ENCODE measurements around the gene MMP14. TPM values are rescaled to one million over a fixed set of nuclear protein-coding genes. Genes with fewer than 3 reads are reported as not detected.

MMP14 gene
- total RNA-seq, 1 experiment from 2014 or later, result 17.8 TPM

DNA sequence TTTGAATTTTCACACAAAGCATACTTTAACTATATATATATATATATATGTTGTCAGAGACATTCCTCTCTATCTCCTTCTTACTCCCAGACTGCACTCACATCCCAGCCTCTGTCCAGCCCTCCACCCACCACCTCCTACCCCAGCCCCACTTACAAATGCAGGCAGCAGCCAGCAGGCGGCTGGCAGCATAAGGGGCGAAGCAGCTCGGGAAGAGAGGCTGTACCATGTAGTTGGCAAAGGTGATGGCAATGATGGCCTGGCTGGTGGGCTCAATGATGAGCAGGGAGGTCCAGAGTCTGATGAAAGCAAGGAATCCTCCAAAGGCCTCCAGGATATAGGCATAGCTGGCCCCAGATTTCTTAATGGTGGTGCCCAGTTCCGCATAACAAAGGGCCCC is 23.6 kb upstream of the MMP14 start:
- no TSS peak for BruUV-seq (replicated peaks)
- H4K20me1 ChIP-seq (ENCODE audit: insufficient read depth), result no peaks in the 10 kb centered on the region
- ATAC-seq (peak; percentile 66), DNase-seq (ENCODE audit: low read depth, low spot score) (no peak)
- H3K4me3 ChIP-seq (replicated peaks in 1 of 2; ENCODE audit: low read depth in 1 of 2, low read length in 2 of 2), result no peak overlapping the region
- H3K4me1 ChIP-seq (ENCODE audit: control insufficient read depth in 1 of 2, insufficient read depth in 2 of 2, low read length in 2 of 2), result peaks cover under 1 to 3% of the 10 kb centered on the region in 2 experiments; a peak in 3 of 4 replicates
- POLR2A ChIA-PET, result no interaction called here
- no peaks in the 10 kb centered on the region for H3K9me3 ChIP-seq (ENCODE audit: control insufficient read depth in 1 of 2, insufficient read depth in 1 of 2, low read depth in 1 of 2, low read length in 2 of 2)
- CTCF ChIA-PET, result no interaction called here
- H3K36me3 ChIP-seq (ENCODE audit: control insufficient read depth in 1 of 2, insufficient read depth in 2 of 2, low read length in 2 of 2), result no peaks in the 10 kb centered on the region
- no peak overlapping the region for H2AFZ ChIP-seq (ENCODE audit: low read depth, low read length, poor library complexity, severe bottlenecking)
- intact Hi-C loops (cut with micrococcal nuclease), result no loop called here
- RAD21 ChIA-PET (ENCODE audit: low non-redundant PET in 1 of 2, low total read pairs in 2 of 2, uncharacterized antibody in 2 of 2, unreplicated experiment in 2 of 2), result no interaction called here
- H3K27ac ChIP-seq (ENCODE audit: low read depth, low read length), result no peak overlapping the region
- no peak overlapping the region for H3K9ac ChIP-seq (ENCODE audit: low read length)
- no peak overlapping the region for H3K4me2 ChIP-seq (ENCODE audit: low read length)
- no peaks in the 10 kb centered on the region for H3K9me2 ChIP-seq (ENCODE audit: insufficient read depth)
- H3K79me2 ChIP-seq (ENCODE audit: insufficient read depth, low read length), result no peaks in the 10 kb centered on the region
- no peaks in the 10 kb centered on the region for H3K27me3 ChIP-seq (ENCODE audit: insufficient read depth, low read length)
- TF ChIP-seq, protein P1, sequence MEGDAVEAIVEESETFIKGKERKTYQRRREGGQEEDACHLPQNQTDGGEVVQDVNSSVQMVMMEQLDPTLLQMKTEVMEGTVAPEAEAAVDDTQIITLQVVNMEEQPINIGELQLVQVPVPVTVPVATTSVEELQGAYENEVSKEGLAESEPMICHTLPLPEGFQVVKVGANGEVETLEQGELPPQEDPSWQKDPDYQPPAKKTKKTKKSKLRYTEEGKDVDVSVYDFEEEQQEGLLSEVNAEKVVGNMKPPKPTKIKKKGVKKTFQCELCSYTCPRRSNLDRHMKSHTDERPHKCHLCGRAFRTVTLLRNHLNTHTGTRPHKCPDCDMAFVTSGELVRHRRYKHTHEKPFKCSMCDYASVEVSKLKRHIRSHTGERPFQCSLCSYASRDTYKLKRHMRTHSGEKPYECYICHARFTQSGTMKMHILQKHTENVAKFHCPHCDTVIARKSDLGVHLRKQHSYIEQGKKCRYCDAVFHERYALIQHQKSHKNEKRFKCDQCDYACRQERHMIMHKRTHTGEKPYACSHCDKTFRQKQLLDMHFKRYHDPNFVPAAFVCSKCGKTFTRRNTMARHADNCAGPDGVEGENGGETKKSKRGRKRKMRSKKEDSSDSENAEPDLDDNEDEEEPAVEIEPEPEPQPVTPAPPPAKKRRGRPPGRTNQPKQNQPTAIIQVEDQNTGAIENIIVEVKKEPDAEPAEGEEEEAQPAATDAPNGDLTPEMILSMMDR (IDR thresholded peaks at IDR 0.05 in 2 of 3, conservative IDR thresholded peaks at IDR 0.05 in 1 of 3; ENCODE audit: borderline replicate concordance in 1 of 3, insufficient read depth in 1 of 3, low read depth in 2 of 3, low read length in 2 of 3), result 0 out of 6 replicates have a peak, but pooled peaks of 2 of the 3 experiments have one; percentile 11 to 17
- TF ChIP-seq YY1 (IDR thresholded peaks at IDR 0.05; ENCODE audit: extremely low read depth, insufficient replicate concordance, low read depth, low read length) (no peak), CBX3 (IDR thresholded peaks at IDR 0.05; ENCODE audit: low read depth) (no peak)

DNA sequence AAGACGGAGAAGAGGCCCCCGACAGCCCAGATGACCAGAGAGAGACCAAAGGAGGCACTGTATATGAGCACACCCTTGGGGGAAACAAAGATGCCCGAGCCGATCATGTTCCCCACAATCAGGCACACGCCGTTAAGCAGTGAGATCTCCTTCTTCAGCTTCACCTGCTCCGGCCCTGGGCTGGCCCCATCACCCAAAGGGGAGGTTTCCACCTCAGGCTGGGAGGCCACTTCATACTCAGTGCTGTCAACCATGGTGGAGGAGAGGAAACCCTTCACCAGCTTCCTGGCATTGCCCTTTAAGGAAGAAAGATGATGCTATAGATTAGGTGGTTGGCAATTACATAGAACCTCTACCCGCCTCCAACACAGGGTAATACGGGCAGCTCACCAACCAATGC is 23.2 kb upstream of the MMP14 start:
- TF ChIP-seq SP1 (IDR thresholded peaks at IDR 0.05; ENCODE audit: low read depth) (no peak), EGR1 (IDR thresholded peaks at IDR 0.05; ENCODE audit: low read depth) (no peak), ZNF274 (IDR thresholded peaks at IDR 0.05; ENCODE audit: low read depth, low read length) (no peak), TCF7L2 (IDR thresholded peaks at IDR 0.05; ENCODE audit: borderline replicate concordance, extremely low read depth, insufficient read depth, insufficient read length) (no peak), EZH2phosphoT487 (IDR thresholded peaks at IDR 0.05; ENCODE audit: borderline replicate concordance) (no peak), SRF (IDR thresholded peaks at IDR 0.05; ENCODE audit: low read depth) (no peak), CEBPB (IDR thresholded peaks at IDR 0.05; ENCODE audit: low read depth) (no peak), EZH2 (IDR thresholded peaks at IDR 0.05) (no peak)
- TF ChIP-seq, protein P1 (IDR thresholded peaks at IDR 0.05 in 2 of 3, conservative IDR thresholded peaks at IDR 0.05 in 1 of 3; ENCODE audit: borderline replicate concordance in 1 of 3, insufficient read depth in 1 of 3, low read depth in 2 of 3, low read length in 2 of 3), result no peak
- TF ChIP-seq, protein P2, sequence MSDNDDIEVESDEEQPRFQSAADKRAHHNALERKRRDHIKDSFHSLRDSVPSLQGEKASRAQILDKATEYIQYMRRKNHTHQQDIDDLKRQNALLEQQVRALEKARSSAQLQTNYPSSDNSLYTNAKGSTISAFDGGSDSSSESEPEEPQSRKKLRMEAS (IDR thresholded peaks at IDR 0.05), result no peak
- Histone ChIP-seq H4K20me1 (ENCODE audit: insufficient read depth) (no peaks in the 10 kb centered on the region), H3K4me2 (ENCODE audit: low read length) (no peak overlapping the region), H3K9ac (ENCODE audit: low read length) (no peak overlapping the region), H2AFZ (ENCODE audit: low read depth, low read length, poor library complexity, severe bottlenecking) (no peak overlapping the region), H3K27me3 (ENCODE audit: insufficient read depth, low read length) (no peaks in the 10 kb centered on the region), H3K4me1 (ENCODE audit: control insufficient read depth in 1 of 2, insufficient read depth in 2 of 2, low read length in 2 of 2) (no peaks in the 10 kb centered on the region), H3K9me3 (ENCODE audit: control insufficient read depth in 1 of 2, insufficient read depth in 1 of 2, low read depth in 1 of 2, low read length in 2 of 2) (no peaks in the 10 kb centered on the region), H3K36me3 (ENCODE audit: control insufficient read depth in 1 of 2, insufficient read depth in 2 of 2, low read length in 2 of 2) (no peaks in the 10 kb centered on the region), H3K27ac (ENCODE audit: low read depth, low read length) (no peak overlapping the region), H3K79me2 (ENCODE audit: insufficient read depth, low read length) (no peaks in the 10 kb centered on the region), H3K9me2 (ENCODE audit: insufficient read depth) (no peaks in the 10 kb centered on the region), H3K4me3 (replicated peaks in 1 of 2; ENCODE audit: low read depth in 1 of 2, low read length in 2 of 2) (no peak overlapping the region)
- DNase-seq (ENCODE audit: low read depth, low spot score) (no peak), ATAC-seq (no peak)
- ChIA-PET CTCF (no interaction called here), POLR2A (interaction anchor here (1.5 kb wide), 1 partner anchor 9 kb away, joined by 6 read pairs; no protein-coding TSS in a partner anchor), RAD21 (ENCODE audit: low non-redundant PET in 1 of 2, low total read pairs in 2 of 2, uncharacterized antibody in 2 of 2, unreplicated experiment in 2 of 2) (no interaction called here)
- intact Hi-C loops (cut with micrococcal nuclease), result no loop called here
- no TSS peak for BruUV-seq (replicated peaks)
